Endothelial cell of umbilical vein (primary cell): Measurements from ENCODE around the gene CPSF4.
"Not testable (repeated sequence)": the region's sequence is repeated elsewhere in the genome, so short reads cannot be mapped to it uniquely, and the experiment has no call there.

Source experiments
- EZH2 ChIP-seq: IDR thresholded peaks from 2 replicates; pipeline ENCODE4 v1.6.1; 2012; ENCODE audit warnings: borderline replicate concordance, low read depth, mild to moderate bottlenecking, moderate library complexity, low read length, inconsistent platforms; ENCODE audit not compliant: severe bottlenecking
- GATA2 ChIP-seq: IDR thresholded peaks from 2 replicates; pipeline ENCODE4 v1.7.0; 2011; ENCODE audit warnings: low read depth, mild to moderate bottlenecking, moderate library complexity, mixed read lengths, low read length; ENCODE audit not compliant: insufficient read length, insufficient read depth
- JUN ChIP-seq: IDR thresholded peaks from 2 replicates; pipeline ENCODE4 v1.6.1; 2011; ENCODE audit warnings: borderline replicate concordance, low read depth; ENCODE audit not compliant: insufficient read length, insufficient read depth
- POLR2AphosphoS5 ChIP-seq: IDR thresholded peaks from 2 replicates; pipeline ENCODE4 v1.6.1; 2012; ENCODE audit warnings: low read depth, mild to moderate bottlenecking, control low read depth, low read length, moderate library complexity; ENCODE audit not compliant: insufficient read depth
- TF ChIP-seq, protein P1 (sequence below), 2 donors: IDR thresholded peaks; 1 replicate in 1 of 2; 2 replicates in 1 of 2; pipeline ENCODE4 v1.5.1; 2011; ENCODE audit warnings: low read length in 2 of 2, mild to moderate bottlenecking in 2 of 2, moderate library complexity in 2 of 2, control low read depth in 1 of 2, inconsistent platforms in 1 of 2, low read depth in 1 of 2; ENCODE audit not compliant: insufficient read depth in 1 of 2; ENCODE audit errors: extremely low read depth in 1 of 2

DNA sequence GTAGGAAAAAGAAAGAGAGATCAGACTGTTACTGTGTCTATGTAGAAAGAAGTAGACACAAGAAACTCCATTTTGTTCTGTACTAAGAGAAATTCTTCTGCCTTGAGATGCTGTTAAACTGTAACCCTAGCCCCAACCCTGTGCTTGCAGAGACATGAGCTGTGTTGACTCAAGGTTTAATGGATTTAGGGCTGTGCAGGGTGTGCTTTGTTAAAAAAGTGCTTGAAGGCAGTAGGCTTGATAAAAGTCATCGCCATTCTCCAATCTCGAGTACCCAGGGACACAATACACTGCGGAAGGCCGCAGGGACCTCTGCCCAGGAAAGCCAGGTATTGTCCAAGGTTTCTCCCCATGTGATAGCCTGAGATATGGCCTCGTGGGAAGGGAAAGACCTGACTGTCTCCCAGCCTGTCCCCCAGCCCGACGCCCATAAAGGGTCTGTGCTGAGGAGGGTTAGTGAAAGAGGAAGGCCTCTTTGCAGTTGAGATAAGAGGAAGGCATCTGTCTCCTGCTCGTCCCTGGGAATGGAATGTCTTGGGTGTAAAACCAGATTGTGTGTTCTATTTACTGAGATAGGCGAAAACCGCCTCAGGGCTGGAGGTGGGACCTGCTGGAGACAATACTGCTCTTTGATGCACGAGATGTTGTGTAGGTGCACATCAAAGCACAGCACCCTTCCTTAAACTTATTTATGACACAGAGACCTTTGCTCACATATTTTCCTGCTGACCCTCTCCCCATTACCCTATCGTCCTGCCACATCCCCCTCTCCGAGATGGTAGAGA lies 6.8 kb upstream of the CPSF4 start:
- TF ChIP-seq EZH2, GATA2, POLR2AphosphoS5, JUN: not testable (repeated sequence)
- TF ChIP-seq, protein P1, sequence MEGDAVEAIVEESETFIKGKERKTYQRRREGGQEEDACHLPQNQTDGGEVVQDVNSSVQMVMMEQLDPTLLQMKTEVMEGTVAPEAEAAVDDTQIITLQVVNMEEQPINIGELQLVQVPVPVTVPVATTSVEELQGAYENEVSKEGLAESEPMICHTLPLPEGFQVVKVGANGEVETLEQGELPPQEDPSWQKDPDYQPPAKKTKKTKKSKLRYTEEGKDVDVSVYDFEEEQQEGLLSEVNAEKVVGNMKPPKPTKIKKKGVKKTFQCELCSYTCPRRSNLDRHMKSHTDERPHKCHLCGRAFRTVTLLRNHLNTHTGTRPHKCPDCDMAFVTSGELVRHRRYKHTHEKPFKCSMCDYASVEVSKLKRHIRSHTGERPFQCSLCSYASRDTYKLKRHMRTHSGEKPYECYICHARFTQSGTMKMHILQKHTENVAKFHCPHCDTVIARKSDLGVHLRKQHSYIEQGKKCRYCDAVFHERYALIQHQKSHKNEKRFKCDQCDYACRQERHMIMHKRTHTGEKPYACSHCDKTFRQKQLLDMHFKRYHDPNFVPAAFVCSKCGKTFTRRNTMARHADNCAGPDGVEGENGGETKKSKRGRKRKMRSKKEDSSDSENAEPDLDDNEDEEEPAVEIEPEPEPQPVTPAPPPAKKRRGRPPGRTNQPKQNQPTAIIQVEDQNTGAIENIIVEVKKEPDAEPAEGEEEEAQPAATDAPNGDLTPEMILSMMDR (IDR thresholded peaks at IDR 0.05; ENCODE audit: extremely low read depth in 1 of 2, insufficient read depth in 1 of 2, low read depth in 1 of 2, low read length in 2 of 2) = not testable (repeated sequence)
